ENCODE results near the gene UNC5C. TPM values are rescaled to one million over a fixed set of nuclear protein-coding genes. Genes with fewer than 3 reads are reported as not detected.

The UNC5C gene
- total RNA-seq, 2 donors from 2014 or later, result 5.3 to 10.0 TPM

- H3K27me3 ChIP-seq (replicated peaks; ENCODE audit: insufficient read depth), result no peaks in the 10 kb centered on the region
- H3K9me3 ChIP-seq, result no peaks in the 10 kb centered on the region
- DNase-seq (ENCODE audit: low spot score) (no peak), ATAC-seq (ENCODE audit: insufficient number of reproducible peaks, low FRiP score, low read depth) (no peak)
- no peak for TF ChIP-seq CTCF (IDR thresholded peaks at IDR 0.05)
- H3K4me1 ChIP-seq (ENCODE audit: control insufficient read depth in 1 of 2, low read depth in 2 of 2), result peaks cover 10 to 19% of the 10 kb centered on the region in 2 donors
- H3K27ac ChIP-seq, result no peak overlapping the region
- no peaks in the 10 kb centered on the region for H3K36me3 ChIP-seq
- H3K4me3 ChIP-seq, result no peak overlapping the region
These were observed 48.4 kb downstream of the UNC5C start for GRCh38 chr4:95500361-95500760.

GRCh38 chr4:95499291-95499696 is 49.5 kb downstream of the UNC5C start:
- H3K27me3 ChIP-seq (replicated peaks; ENCODE audit: insufficient read depth), result no peaks in the 10 kb centered on the region
- no peak for ATAC-seq (ENCODE audit: insufficient number of reproducible peaks, low FRiP score, low read depth)
- no peaks in the 10 kb centered on the region for H3K36me3 ChIP-seq
- peaks cover 7 to 14% of the 10 kb centered on the region in 2 donors for H3K4me1 ChIP-seq (ENCODE audit: control insufficient read depth in 1 of 2, low read depth in 2 of 2)
- H3K27ac ChIP-seq, result no peak overlapping the region
- H3K4me3 ChIP-seq, result no peak overlapping the region
- H3K9me3 ChIP-seq, result no peaks in the 10 kb centered on the region
- TF ChIP-seq CTCF (IDR thresholded peaks at IDR 0.05), result no peak
- DNase-seq (ENCODE audit: low spot score), result no peak

- DNase-seq (ENCODE audit: low spot score) (no peak), ATAC-seq (ENCODE audit: insufficient number of reproducible peaks, low FRiP score, low read depth) (no peak)
- Histone ChIP-seq H3K4me3 (no peak overlapping the region), H3K4me1 (ENCODE audit: control insufficient read depth in 1 of 2, low read depth in 2 of 2) (no peaks in the 10 kb centered on the region), H3K27me3 (replicated peaks; ENCODE audit: insufficient read depth) (no peaks in the 10 kb centered on the region), H3K27ac (no peak overlapping the region), H3K36me3 (no peaks in the 10 kb centered on the region), H3K9me3 (no peaks in the 10 kb centered on the region)
- no peak for TF ChIP-seq CTCF (IDR thresholded peaks at IDR 0.05)
These were observed 54.6 kb downstream of the UNC5C start for GRCh38 chr4:95494186-95494585.

- no peak for TF ChIP-seq CTCF (IDR thresholded peaks at IDR 0.05)
- Histone ChIP-seq H3K27me3 (replicated peaks; ENCODE audit: insufficient read depth) (no peaks in the 10 kb centered on the region), H3K4me3 (no peak overlapping the region), H3K9me3 (no peaks in the 10 kb centered on the region), H3K4me1 (ENCODE audit: control insufficient read depth in 1 of 2, low read depth in 2 of 2) (no peaks in the 10 kb centered on the region), H3K27ac (no peak overlapping the region), H3K36me3 (no peaks in the 10 kb centered on the region)
- no peak for ATAC-seq (ENCODE audit: insufficient number of reproducible peaks, low FRiP score, low read depth)
- no peak for DNase-seq (ENCODE audit: low spot score)
These were observed 70.1 kb downstream of the UNC5C start for GRCh38 chr4:95478679-95479078.

- H3K4me1 ChIP-seq (ENCODE audit: control insufficient read depth in 1 of 2, low read depth in 2 of 2), result no peaks in the 10 kb centered on the region
- TF ChIP-seq CTCF (IDR thresholded peaks at IDR 0.05), result no peak
- no peak for DNase-seq (ENCODE audit: low spot score)
These were observed 72.7 kb downstream of the UNC5C start for GRCh38 chr4:95476121-95476520.

More at GRCh38 chr4:95476121-95476520, 72.7 kb downstream of the UNC5C start:
- Histone ChIP-seq H3K27me3 (replicated peaks; ENCODE audit: insufficient read depth) (no peaks in the 10 kb centered on the region), H3K9me3 (no peaks in the 10 kb centered on the region), H3K4me3 (no peak overlapping the region), H3K27ac (no peak overlapping the region), H3K36me3 (no peaks in the 10 kb centered on the region)
- no peak for ATAC-seq (ENCODE audit: insufficient number of reproducible peaks, low FRiP score, low read depth)

All from thoracic aorta (tissue), 2 donors.